GM12878 (cell line): ENCODE measurements around the gene ADAM11. TPM values are rescaled to one million over a fixed set of nuclear protein-coding genes. Genes with fewer than 3 reads are reported as not detected.

Experiments
- ATAC-seq: fragments of 200-7000 bp; cut with Tn5 transposase; 3 replicates; pipeline ENCODE4 v1.9.1; 2020; ENCODE audit warnings: mild to moderate bottlenecking, moderate library complexity
- BruUV-seq: library from RNA; stranded (reverse); fragments of 400-500 nt; replicated peaks from 2 replicates; lab custom pipeline; 2021; lab: Mats Ljungman, UMichigan
- CTCF ChIA-PET: fragments of 300-600 bp; sonication (Branson Sonifier 250); formaldehyde crosslinking; extraction: SDS; loops from one replicate; lab custom pipeline; 2021; ENCODE audit warnings: inconsistent platforms; lab: Yijun Ruan, JAX
- POLR2A ChIA-PET: fragments of 350-600 bp; formaldehyde crosslinking; extraction: SDS; loops from one replicate; lab custom pipeline; 2021; ENCODE audit warnings: inconsistent platforms; lab: Charles Lee
- RAD21 ChIA-PET: fragments of 300-600 bp; sonication (Branson Sonifier 250); formaldehyde crosslinking; loops from one replicate; lab custom pipeline; 2023; ENCODE audit warnings: antibody characterized with exemption; ENCODE audit not compliant: unreplicated experiment; lab: Charles Lee
- SMC1A ChIA-PET: fragments of 300-600 bp; sonication (Branson Sonifier 250); formaldehyde crosslinking; loops from one replicate; lab custom pipeline; 2023; ENCODE audit not compliant: unreplicated experiment, uncharacterized antibody; lab: Charles Lee
- DNase-seq: peaks from one replicate; pipeline ENCODE4 v3.0.0-alpha.2; 2011; ENCODE audit warnings: low read depth, low spot score
- FAIRE-seq: peaks from 3 replicates; lab custom pipeline; 2011; peaks lifted over from hg19 to GRCh38; lab: Jason Lieb, UNC
- H2AFZ ChIP-seq: 2 replicates; pipeline ENCODE4 v1.6.0; 2011; ENCODE audit warnings: low read depth, low read length, control low read depth; ENCODE audit not compliant: control insufficient read depth
- H3K27ac ChIP-seq: 2 replicates; pipeline ENCODE4 v1.5.1; 2011; ENCODE audit warnings: control low read depth; ENCODE audit not compliant: control insufficient read depth, insufficient read depth
- H3K27me3 ChIP-seq, 2 experiments: replicated peaks in 1 of 2; 2 replicates each; pipeline versions ENCODE4 v1.6.0 to v1.6.1; 2011; ENCODE audit warnings: low read length in 1 of 2; ENCODE audit not compliant: control insufficient read depth in 2 of 2, insufficient read depth in 2 of 2
- H3K36me3 ChIP-seq, 2 experiments: 2 replicates each; pipeline ENCODE4 v1.5.1; 2011; ENCODE audit warnings: low read length in 1 of 2; ENCODE audit not compliant: control insufficient read depth in 2 of 2, insufficient read depth in 2 of 2
- H3K4me1 ChIP-seq: 2 replicates; pipeline ENCODE4 v1.6.1; 2011; ENCODE audit warnings: mild to moderate bottlenecking, low read length, moderate library complexity, mixed read lengths; ENCODE audit not compliant: control insufficient read depth, insufficient read depth
- H3K4me2 ChIP-seq: 2 replicates; pipeline ENCODE4 v1.6.0; 2011; ENCODE audit warnings: control low read depth; ENCODE audit not compliant: control insufficient read depth, insufficient read depth
- H3K4me3 ChIP-seq: fragments of 200-600 bp; sonication (generic); 2 replicates; pipeline ENCODE4 v1.5.1; 2016
- H3K79me2 ChIP-seq: 2 replicates; pipeline ENCODE4 v1.6.0; 2011; ENCODE audit warnings: low read length; ENCODE audit not compliant: control insufficient read depth, insufficient read depth
- H3K9ac ChIP-seq: 2 replicates; pipeline ENCODE4 v1.8.0; 2011; ENCODE audit warnings: low read length, control low read depth, mixed read lengths; ENCODE audit not compliant: control insufficient read depth, insufficient read depth
- H3K9me3 ChIP-seq: replicated peaks from 3 replicates; pipeline ENCODE4 v1.5.1; 2011; ENCODE audit warnings: mild to moderate bottlenecking, low read length; ENCODE audit not compliant: control insufficient read depth, insufficient read depth
- H4K20me1 ChIP-seq: 2 replicates; pipeline ENCODE4 v1.6.0; 2011; ENCODE audit not compliant: control insufficient read depth, insufficient read depth
- ASH2L ChIP-seq: fragments of 300-600, 200-600 bp; sonication (generic); IDR thresholded peaks from 2 replicates; pipeline ENCODE4 v1.6.1; 2017; ENCODE audit warnings: low read depth, mild to moderate bottlenecking, borderline replicate concordance
- BHLHE40 ChIP-seq, 2 experiments: fragments of 450-650 bp in 1 of 2; IDR thresholded peaks; 2 replicates each; pipeline ENCODE4 v1.6.1; 2011 to 2017; ENCODE audit warnings: low read depth in 2 of 2, borderline replicate concordance in 1 of 2, improper control_type of control experiment in 1 of 2, low read length in 1 of 2, mild to moderate bottlenecking in 1 of 2
- CUX1 ChIP-seq: IDR thresholded peaks from 2 replicates; pipeline ENCODE4 v1.6.1; 2012; ENCODE audit warnings: improper control_type of control experiment, low read depth, low read length; ENCODE audit not compliant: insufficient replicate concordance
- E2F8 ChIP-seq: fragments of 450-650 bp; IDR thresholded peaks from 2 replicates; pipeline ENCODE4 v1.6.1; 2018; ENCODE audit warnings: mild to moderate bottlenecking, low read depth, moderate library complexity; ENCODE audit not compliant: partially characterized antibody
- NBN ChIP-seq: fragments of 450-650 bp; IDR thresholded peaks from 2 replicates; pipeline ENCODE4 v1.6.1; 2016
- SMARCA5 ChIP-seq: fragments of 450-650 bp; IDR thresholded peaks from 2 replicates; pipeline ENCODE4 v1.6.1; 2017; ENCODE audit warnings: mild to moderate bottlenecking
- STAT3 ChIP-seq: IDR thresholded peaks from 2 replicates; pipeline ENCODE4 v1.6.1; 2011; ENCODE audit warnings: low read depth, low read length, improper control_type of control experiment
- WGBS: methylation state at CpG from one replicate; pipeline ENCODE4 v1.1.6; 2016; ENCODE audit warnings: low lambda C conversion rate; ENCODE audit not compliant: insufficient replicate concordance, insufficient coverage; ENCODE audit errors: missing lambda C conversion rate; 5-methylcytosine and 5-hydroxymethylcytosine counted together
- in situ Hi-C: fragments of 300-500 bp; cut with MboI; formaldehyde crosslinking; loops from 9 replicates; pipeline ENCODE4 v1.14.3; 2018; ENCODE audit warnings: mixed read lengths
- intact Hi-C: fragments of 100-400 bp; cut with micrococcal nuclease; formaldehyde crosslinking; loops from one replicate; pipeline ENCODE4 v1.14.2; 2022; ENCODE audit not compliant: unreplicated experiment
- polyA plus RNA-seq, 11 experiments: library from polyadenylated mRNA; depleted of rRNA in 4 of 11; unstranded in 6 of 11; stranded (reverse) in 5 of 11; fragments of >200 nt; fragmentation: Nextera tagmentation in 4 of 11; fragmentation: Illumina TruSeq in 1 of 11; extraction: Ambion mirVana in 4 of 11; extraction: Trizol in 1 of 11; gene quantifications; 1 replicate in 1 of 11; 2 replicates in 10 of 11; pipeline versions ENCODE4 v1.2.1 to v1.2.3, GENCODE V29; 2011 to 2016; ENCODE audit warnings: inconsistent platforms in 2 of 11, missing spikeins in 2 of 11, low read depth in 1 of 11
- total RNA-seq, 4 experiments: library from RNA; depleted of rRNA in 3 of 4; stranded (reverse); fragments of >200 nt in 3 of 4; fragmentation: Illumina TruSeq in 1 of 4; extraction: Trizol in 1 of 4; gene quantifications; 2 replicates each; pipeline versions ENCODE4 v1.2.1 to v1.2.3, GENCODE V29; 2013 to 2021

ADAM11 gene
- total and polyA plus RNA-seq, 10 of the 15 experiments (the other 5 are each of a cell fraction or from before 2014, with no cell fraction given), result 0.03 to 0.37 (median 0.06) TPM; not detected in 3

GRCh38 chr17:44785921-44786320 lies 27.1 kb downstream of the ADAM11 start:
- DNase-seq, result no peak
- H3K27me3 ChIP-seq, result no peaks in the 10 kb centered on the region; a peak in 3 of 4 replicates
- CTCF ChIA-PET, result interaction anchor here (0.6 to 12.1 kb wide), 3 partner anchors 79 to 261 kb away, joined by 3 to 175 read pairs (median 3); no protein-coding TSS in a partner anchor
- in situ Hi-C loops, result no loop called here
- whole genome bisulfite sequencing, result 56% methylated on average over 7 of the region's 7 CpGs
- RAD21 ChIA-PET, result no interaction called here
- H3K4me2 ChIP-seq, result no peak overlapping the region
- no peaks in the 10 kb centered on the region for H4K20me1 ChIP-seq
- no peak overlapping the region for H3K9ac ChIP-seq
- BruUV-seq, result no TSS peak
- no peaks in the 10 kb centered on the region for H3K9me3 ChIP-seq
- POLR2A ChIA-PET, result no interaction called here
- H3K27ac ChIP-seq, result no peak overlapping the region
- FAIRE-seq, result no peak
- TF ChIP-seq CUX1, result no peak
- no peak for TF ChIP-seq SMARCA5
- no peak for TF ChIP-seq BHLHE40 (IDR thresholded peaks at IDR 0.05; ENCODE audit: borderline replicate concordance in 1 of 2, low read depth in 2 of 2, low read length in 1 of 2)
- TF ChIP-seq NBN, result no peak
- TF ChIP-seq ASH2L, result no peak
- no peak for TF ChIP-seq STAT3
- TF ChIP-seq E2F8, result no peak
- TF ChIP-seq, all 136 proteins: peak for 0
- Histone ChIP-seq H3K36me3 (no peaks in the 10 kb centered on the region), H3K79me2 (no peaks in the 10 kb centered on the region), H3K4me3 (no peak overlapping the region), H2AFZ (no peak overlapping the region), H3K4me1 (no peaks in the 10 kb centered on the region)
- intact Hi-C loops, result no loop called here
- SMC1A ChIA-PET, result no interaction called here
- ATAC-seq, result no peak
